ENCODE results near the gene WDR35.

DNA sequence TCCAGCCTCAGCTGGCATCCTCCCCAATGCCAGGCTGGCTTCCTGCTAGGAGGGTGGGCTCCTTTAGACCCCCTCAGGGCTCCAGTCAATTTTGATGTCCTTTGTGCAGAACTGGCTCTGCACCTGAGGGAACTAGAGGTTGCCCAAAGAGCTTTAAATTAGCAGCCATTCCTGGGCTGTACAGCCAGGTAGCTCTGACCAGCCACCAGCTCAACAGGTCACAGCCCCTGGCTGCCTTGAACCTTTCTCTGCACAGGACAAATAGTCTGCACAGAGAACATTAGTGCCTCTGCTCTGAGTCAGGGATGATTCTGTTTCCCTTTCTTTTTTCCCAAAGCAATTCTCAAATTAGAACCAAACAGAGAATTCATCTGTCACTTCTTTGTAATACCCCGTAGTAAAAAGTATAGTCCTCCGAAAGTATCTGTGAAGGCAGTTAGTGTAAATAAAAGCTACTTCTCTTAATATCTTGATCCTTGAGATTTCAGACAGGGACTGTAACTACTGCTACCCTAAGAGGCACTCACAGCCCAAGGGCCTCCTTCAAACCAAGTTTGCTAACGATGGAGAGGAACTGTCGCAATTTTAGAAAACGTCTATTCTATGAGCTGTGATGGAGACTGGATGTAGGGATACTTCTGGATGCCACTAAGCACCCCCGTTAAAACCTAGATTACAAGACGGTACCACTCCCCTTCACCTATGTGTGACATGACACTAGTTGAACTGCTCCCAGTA, 91.1 kb downstream of the WDR35 start:
- TF ChIP-seq NFRKB (IDR thresholded peaks at IDR 0.05): no peak
- no peak for TF ChIP-seq HDGF (IDR thresholded peaks at IDR 0.05; ENCODE audit: borderline replicate concordance)
- no peak for TF ChIP-seq CTBP1 (IDR thresholded peaks at IDR 0.05; ENCODE audit: borderline replicate concordance)
- no peak for TF ChIP-seq SUZ12 (IDR thresholded peaks at IDR 0.05)
